ENCODE measurements around the gene P4HTM. TPM values are rescaled to one million over a fixed set of nuclear protein-coding genes. Genes with fewer than 3 reads are reported as not detected.
A peak's percentile ranks its signal among the peaks of the same experiment; 100 is the strongest.

The P4HTM gene
- total and polyA plus RNA-seq, 2 of the 8 experiments (the other 6 are each of a cell fraction or from before 2014, with no cell fraction given): 19.1 to 25.4 TPM

DNA sequence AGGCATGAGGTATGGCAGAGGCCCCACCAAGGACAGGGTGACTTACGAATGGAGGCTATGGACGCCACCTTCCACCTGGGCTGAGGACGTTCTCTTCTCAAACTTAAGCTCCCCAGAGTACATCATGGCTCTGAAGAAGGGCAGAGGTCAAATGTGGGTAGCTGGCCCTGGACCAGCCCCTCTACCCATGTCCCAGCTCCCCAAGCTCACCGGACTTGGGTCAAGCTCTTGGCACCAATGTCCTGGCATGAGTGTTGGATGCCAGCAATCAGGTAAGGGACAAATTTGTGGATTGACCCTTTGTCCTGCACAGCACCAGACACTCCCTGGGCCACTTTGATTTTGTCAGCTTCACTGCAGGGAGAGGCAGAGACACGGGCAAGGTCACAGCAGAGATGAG is 34.4 kb downstream of the P4HTM start:
- no peak for TF ChIP-seq EP300 (IDR thresholded peaks at IDR 0.05; ENCODE audit: borderline replicate concordance in 1 of 2, low read depth in 2 of 2, low read length in 2 of 2)
- TF ChIP-seq POLR2A (IDR thresholded peaks at IDR 0.05; ENCODE audit: control extremely low read depth in 1 of 2, low read depth in 2 of 2, low read length in 2 of 2): peak in 1 of 2 experiments; percentile 10; a peak in 1 of 3 replicates
- 0 out of 2 replicates have a peak, but pooled peaks have one; percentile 12 for TF ChIP-seq POLR2AphosphoS5 (IDR thresholded peaks at IDR 0.05; ENCODE audit: low read depth, low read length)
- Histone ChIP-seq H3K23me2 (ENCODE audit: low read depth, low read length) (peaks cover 29% of the 10 kb centered on the region), H4K91ac (replicated peaks; ENCODE audit: insufficient read length, low read length) (no peak overlapping the region), H2BK12ac (ENCODE audit: low read depth, low read length) (no peak overlapping the region), H3K36me3 (ENCODE audit: control insufficient read depth in 2 of 4, insufficient read depth in 4 of 4, low read length in 3 of 4) (peaks cover 32 to 50% (median 43%) of the 10 kb centered on the region in 4 experiments), H3K23ac (ENCODE audit: insufficient read length) (no peak overlapping the region), H2BK120ac (replicated peaks; ENCODE audit: low read depth, low read length) (no peak overlapping the region), H3K27ac (ENCODE audit: low read depth, low read length) (no peak overlapping the region; the same call in 1 of the 2 replicates), H2BK20ac (ENCODE audit: low read length) (no peak overlapping the region), H4K20me1 (replicated peaks in 1 of 2; ENCODE audit: control insufficient read depth in 1 of 2, insufficient read depth in 2 of 2, low read length in 2 of 2) (peaks cover 8 to 18% of the 10 kb centered on the region in 2 experiments), H3K79me1 (ENCODE audit: low read depth, low read length) (peaks cover 10% of the 10 kb centered on the region), H2BK5ac (ENCODE audit: low read depth, low read length) (no peak overlapping the region), H4K8ac (ENCODE audit: extremely low read depth, insufficient read depth, low read length) (0 out of 2 replicates have a peak overlapping the region, but pooled peaks have one; percentile 11), H3K4me3 (ENCODE audit: extremely low read depth in 1 of 4, insufficient read depth in 2 of 4, low read depth in 3 of 4, low read length in 4 of 4) (no peak overlapping the region), H2AFZ (ENCODE audit: low read length) (no peak overlapping the region), H3K4me1 (replicated peaks in 1 of 4; ENCODE audit: control insufficient read depth in 3 of 4, insufficient read depth in 4 of 4, low read length in 3 of 4) (peaks cover 0 to 24% (median 14%) of the 10 kb centered on the region in 4 experiments; a peak in 6 of 7 replicates), H3K4me2 (ENCODE audit: insufficient read depth in 1 of 2, low read depth in 2 of 2, low read length in 2 of 2) (no peak overlapping the region), H3K9me3 (ENCODE audit: insufficient read depth in 2 of 2, low read depth in 1 of 2, low read length in 1 of 2) (no peaks in the 10 kb centered on the region), H3K9ac (replicated peaks in 1 of 4; ENCODE audit: extremely low read depth in 1 of 4, low read depth in 3 of 4, low read length in 3 of 4) (no peak overlapping the region), H3K27me3 (replicated peaks in 1 of 4; ENCODE audit: control insufficient read depth in 3 of 4, extremely low read depth in 1 of 4, insufficient read depth in 3 of 4, low read length in 3 of 4) (no peaks in the 10 kb centered on the region; a peak in 1 of 7 replicates), H3K18ac (ENCODE audit: extremely low read depth, low read length) (no peak overlapping the region), H2AK5ac (ENCODE audit: low read depth, low read length) (no peak overlapping the region), H3K14ac (ENCODE audit: insufficient read length) (no peak overlapping the region), H2BK15ac (ENCODE audit: low read length) (no peak overlapping the region), H3K79me2 (ENCODE audit: control insufficient read depth in 1 of 2, insufficient read depth in 2 of 2, low read length in 2 of 2) (peaks cover 4 to 31% of the 10 kb centered on the region in 2 experiments; a peak in 3 of 4 replicates), H3K4ac (replicated peaks; ENCODE audit: insufficient read length, low read depth, low read length) (no peak overlapping the region), H3K56ac (replicated peaks; ENCODE audit: insufficient read length, low read depth, low read length) (no peak overlapping the region), H4K5ac (ENCODE audit: insufficient read length, low read depth, low read length) (no peak overlapping the region)
- POLR2A ChIA-PET (ENCODE audit: partially characterized antibody): interaction anchor here (0.6 to 33.9 kb wide), 8 partner anchors 8 to 1075 kb away, joined by 3 to 1518 read pairs (median 54); partner anchors contain the start of genes DALRD3, P4HTM, QARS1 and QRICH1
- CTCF ChIA-PET (ENCODE audit: partially characterized antibody): interaction anchor here (0.9 to 24.3 kb wide), 4 partner anchors 12 to 70 kb away, joined by 3 to 467 read pairs (median 28); partner anchors contain the start of genes P4HTM, QRICH1 and WDR6
- 91% methylated on average over 5 of the region's 5 CpGs; no CpG with 5 or more reads in 1 of the 2 experiments for WGBS, 2 experiments (ENCODE audit: extremely low coverage in 1 of 2, insufficient coverage in 1 of 2, insufficient read length in 1 of 2, insufficient replicate concordance in 2 of 2, low coverage in 1 of 2, low lambda C conversion rate in 2 of 2, missing lambda C conversion rate in 1 of 2)
- DNase-seq (ENCODE audit: low read depth in 1 of 2, low spot score in 2 of 2) (no peak), FAIRE-seq (no peak)

Data from H1 (cell line).